ENCODE data around the gene C9orf85. TPM values are rescaled to one million over a fixed set of nuclear protein-coding genes. Genes with fewer than 3 reads are reported as not detected.
"Not testable (repeated sequence)": the region's sequence is repeated elsewhere in the genome, so short reads cannot be mapped to it uniquely, and the experiment has no call there.

The C9orf85 gene
- total and polyA plus RNA-seq, 10 of the 15 experiments (the other 5 are each of a cell fraction or from before 2014, with no cell fraction given), result 9.1 to 22.6 (median 16.4) TPM

DNA sequence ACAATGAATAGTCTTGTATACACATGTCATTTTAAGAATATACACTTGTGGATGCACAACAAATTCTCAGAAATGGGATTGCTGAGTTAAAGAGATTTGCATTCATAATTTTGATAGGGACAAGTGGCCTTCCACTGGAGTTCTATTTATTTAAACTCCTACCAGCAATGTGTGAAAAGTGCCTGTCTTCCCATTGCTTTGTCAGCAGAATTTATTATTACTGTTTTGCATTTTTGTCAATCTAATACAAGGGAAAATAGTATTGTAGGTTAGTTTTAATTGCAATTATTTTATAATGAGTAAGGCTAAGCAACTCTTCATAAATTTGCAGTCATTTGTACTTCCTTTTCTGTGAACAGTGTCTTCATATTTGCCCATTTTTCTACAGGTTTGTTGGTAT is 94.0 kb downstream of the C9orf85 start (continued):
- TF ChIP-seq RELB (IDR thresholded peaks at IDR 0.05; ENCODE audit: low read depth) (no peak), REST (IDR thresholded peaks at IDR 0.05; ENCODE audit: low read depth, low read length) (no peak)

- whole genome bisulfite sequencing (ENCODE audit: insufficient coverage, insufficient replicate concordance, low lambda C conversion rate, missing lambda C conversion rate), result 41% methylated on average over 5 of the region's 5 CpGs
- Histone ChIP-seq H3K79me2 (ENCODE audit: control insufficient read depth, insufficient read depth, low read length) (no peaks in the 10 kb centered on the region), H3K4me3 (no peak overlapping the region), H3K4me2 (ENCODE audit: control insufficient read depth, insufficient read depth) (no peak overlapping the region), H3K36me3 (ENCODE audit: control insufficient read depth in 2 of 2, insufficient read depth in 2 of 2, low read length in 1 of 2) (no peaks in the 10 kb centered on the region), H3K9me3 (replicated peaks; ENCODE audit: control insufficient read depth, insufficient read depth, low read length) (no peaks in the 10 kb centered on the region), H3K9ac (ENCODE audit: control insufficient read depth, insufficient read depth, low read length) (no peak overlapping the region), H3K4me1 (ENCODE audit: control insufficient read depth, insufficient read depth, low read length) (no peaks in the 10 kb centered on the region), H3K27ac (ENCODE audit: control insufficient read depth, insufficient read depth) (no peak overlapping the region), H4K20me1 (ENCODE audit: control insufficient read depth, insufficient read depth) (no peaks in the 10 kb centered on the region), H3K27me3 (replicated peaks in 1 of 2; ENCODE audit: control insufficient read depth in 2 of 2, insufficient read depth in 2 of 2, low read length in 1 of 2) (no peaks in the 10 kb centered on the region; a peak in 1 of 4 replicates), H2AFZ (ENCODE audit: control insufficient read depth, low read depth, low read length) (no peak overlapping the region)
- no peak for FAIRE-seq
- in situ Hi-C loops (cut with MboI) (loop anchor here (25.0 kb wide), 1 partner anchor 719 kb away; no protein-coding TSS in a partner anchor), intact Hi-C loops (cut with micrococcal nuclease; ENCODE audit: unreplicated experiment) (no loop called here)
- DNase-seq (ENCODE audit: low read depth, low spot score), result no peak
- POLR2A ChIA-PET, result no interaction called here
- CTCF ChIA-PET, result no interaction called here
- no TSS peak for BruUV-seq (replicated peaks)
- SMC1A ChIA-PET (ENCODE audit: uncharacterized antibody, unreplicated experiment), result interaction anchor here (1.0 to 1.6 kb wide), 2 partner anchors 18 to 694 kb away, joined by 3 read pairs; no protein-coding TSS in a partner anchor
- TF ChIP-seq, protein P1, sequence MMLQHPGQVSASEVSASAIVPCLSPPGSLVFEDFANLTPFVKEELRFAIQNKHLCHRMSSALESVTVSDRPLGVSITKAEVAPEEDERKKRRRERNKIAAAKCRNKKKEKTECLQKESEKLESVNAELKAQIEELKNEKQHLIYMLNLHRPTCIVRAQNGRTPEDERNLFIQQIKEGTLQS (IDR thresholded peaks at IDR 0.05; ENCODE audit: borderline replicate concordance, extremely low read depth, low read depth, low read length), result no peak
- no peak for TF ChIP-seq SREBF1 (IDR thresholded peaks at IDR 0.05; ENCODE audit: low read length)
- ATAC-seq, result no peak
- RAD21 ChIA-PET (ENCODE audit: unreplicated experiment), result interaction anchor here (0.7 kb wide), 1 partner anchor 18 kb away, joined by 3 read pairs; no protein-coding TSS in a partner anchor
Observed at GRCh38 chr9:72006501-72006900, 95.1 kb downstream of the C9orf85 start.

- intact Hi-C loops (cut with micrococcal nuclease; ENCODE audit: unreplicated experiment); H3K79me2 ChIP-seq (ENCODE audit: control insufficient read depth, insufficient read depth, low read length); H3K4me1 ChIP-seq (ENCODE audit: control insufficient read depth, insufficient read depth, low read length); H3K9ac ChIP-seq (ENCODE audit: control insufficient read depth, insufficient read depth, low read length); H3K27me3 ChIP-seq (replicated peaks in 1 of 2; ENCODE audit: control insufficient read depth in 2 of 2, insufficient read depth in 2 of 2, low read length in 1 of 2); H3K27ac ChIP-seq (ENCODE audit: control insufficient read depth, insufficient read depth); BruUV-seq (replicated peaks); POLR2A ChIA-PET; H3K4me2 ChIP-seq (ENCODE audit: control insufficient read depth, insufficient read depth); H3K9me3 ChIP-seq (replicated peaks; ENCODE audit: control insufficient read depth, insufficient read depth, low read length); FAIRE-seq; H3K4me3 ChIP-seq; DNase-seq (ENCODE audit: low read depth, low spot score); H3K36me3 ChIP-seq (ENCODE audit: control insufficient read depth in 2 of 2, insufficient read depth in 2 of 2, low read length in 1 of 2); H2AFZ ChIP-seq (ENCODE audit: control insufficient read depth, low read depth, low read length); ATAC-seq; H4K20me1 ChIP-seq (ENCODE audit: control insufficient read depth, insufficient read depth); RAD21 ChIA-PET (ENCODE audit: unreplicated experiment): not testable (repeated sequence)
- WGBS (ENCODE audit: insufficient coverage, insufficient replicate concordance, low lambda C conversion rate, missing lambda C conversion rate), result 54% methylated on average over 15 of the region's 20 CpGs
- in situ Hi-C loops (cut with MboI), result loop anchor here (25.0 kb wide), 1 partner anchor 720 kb away; no protein-coding TSS in a partner anchor
- SMC1A ChIA-PET (ENCODE audit: uncharacterized antibody, unreplicated experiment), result interaction anchor here (1.2 to 2.0 kb wide), 3 partner anchors 17 to 693 kb away, joined by 3 to 6 read pairs (median 3); no protein-coding TSS in a partner anchor
- CTCF ChIA-PET, result interaction anchor here (0.9 to 2.6 kb wide), 3 partner anchors 17 to 201 kb away, joined by 3 to 11 read pairs (median 4); no protein-coding TSS in a partner anchor
Observed at GRCh38 chr9:72007726-72008125, 96.3 kb downstream of the C9orf85 start.
